ENCODE results near the gene PLSCR3.

DNA sequence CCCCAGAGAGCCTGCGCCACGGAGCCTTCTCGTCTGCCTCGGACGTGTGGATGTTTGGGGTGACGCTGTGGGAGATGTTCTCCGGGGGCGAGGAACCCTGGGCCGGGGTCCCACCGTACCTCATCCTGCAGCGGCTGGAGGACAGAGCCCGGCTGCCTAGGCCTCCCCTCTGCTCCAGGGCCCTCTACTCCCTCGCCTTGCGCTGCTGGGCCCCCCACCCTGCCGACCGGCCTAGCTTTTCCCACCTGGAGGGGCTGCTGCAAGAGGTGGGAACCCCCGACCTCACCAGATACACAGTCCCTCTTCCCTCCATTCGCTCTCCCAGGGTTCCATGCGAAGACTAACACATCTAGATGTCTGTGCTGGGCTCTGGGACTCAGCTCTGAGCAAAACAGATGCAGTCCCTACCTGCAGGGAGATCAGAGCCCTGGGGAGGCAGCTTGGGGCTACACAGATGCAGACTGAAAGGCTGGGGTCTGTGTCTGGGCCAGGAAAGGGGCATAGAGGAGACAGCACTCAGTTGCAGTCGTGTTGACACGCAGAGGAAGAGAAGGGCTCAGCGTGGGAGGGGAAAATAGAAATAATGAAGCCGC lies 9.7 kb downstream of the PLSCR3 start:
- TF ChIP-seq, protein P1, sequence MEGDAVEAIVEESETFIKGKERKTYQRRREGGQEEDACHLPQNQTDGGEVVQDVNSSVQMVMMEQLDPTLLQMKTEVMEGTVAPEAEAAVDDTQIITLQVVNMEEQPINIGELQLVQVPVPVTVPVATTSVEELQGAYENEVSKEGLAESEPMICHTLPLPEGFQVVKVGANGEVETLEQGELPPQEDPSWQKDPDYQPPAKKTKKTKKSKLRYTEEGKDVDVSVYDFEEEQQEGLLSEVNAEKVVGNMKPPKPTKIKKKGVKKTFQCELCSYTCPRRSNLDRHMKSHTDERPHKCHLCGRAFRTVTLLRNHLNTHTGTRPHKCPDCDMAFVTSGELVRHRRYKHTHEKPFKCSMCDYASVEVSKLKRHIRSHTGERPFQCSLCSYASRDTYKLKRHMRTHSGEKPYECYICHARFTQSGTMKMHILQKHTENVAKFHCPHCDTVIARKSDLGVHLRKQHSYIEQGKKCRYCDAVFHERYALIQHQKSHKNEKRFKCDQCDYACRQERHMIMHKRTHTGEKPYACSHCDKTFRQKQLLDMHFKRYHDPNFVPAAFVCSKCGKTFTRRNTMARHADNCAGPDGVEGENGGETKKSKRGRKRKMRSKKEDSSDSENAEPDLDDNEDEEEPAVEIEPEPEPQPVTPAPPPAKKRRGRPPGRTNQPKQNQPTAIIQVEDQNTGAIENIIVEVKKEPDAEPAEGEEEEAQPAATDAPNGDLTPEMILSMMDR (IDR thresholded peaks at IDR 0.05) = no peak
- TF ChIP-seq POLR2A (IDR thresholded peaks at IDR 0.05) = no peak
